Inflammatory macrophage treated with lipopolysaccharide for 1 hour (primary cell): ENCODE measurements around the gene APOC3.
"Not testable (repeated sequence)": the region's sequence is repeated elsewhere in the genome, so short reads cannot be mapped to it uniquely, and the experiment has no call there.

Experiments
- DNase-seq, 2 donors: peaks; one replicate each; pipeline ENCODE4 v3.0.0-alpha.2; 2020 to 2022

APOC3 gene

GRCh38 chr11:116832350-116833290 lies 2.9 kb downstream of the APOC3 start:
- no peak for DNase-seq

- DNase-seq, result no peak
These were observed 3.7 kb downstream of the APOC3 start for GRCh38 chr11:116833491-116833815.

- no peak for DNase-seq
These were observed 4.3 kb downstream of the APOC3 start for GRCh38 chr11:116833816-116834534.

GRCh38 chr11:116834535-116835041 lies 4.9 kb downstream of the APOC3 start:
- not testable (repeated sequence) for DNase-seq

GRCh38 chr11:116835042-116835772 lies 5.5 kb downstream of the APOC3 start:
- DNase-seq, result no peak

GRCh38 chr11:116835791-116836631 lies 6.3 kb downstream of the APOC3 start:
- peak; percentile 40 to 56 for DNase-seq

GRCh38 chr11:116836632-116836991 lies 6.9 kb downstream of the APOC3 start:
- no peak for DNase-seq

GRCh38 chr11:116837231-116838091 lies 7.8 kb downstream of the APOC3 start, which contains the start of gene APOA1:
APOA1 (minus strand) TSS chr11:116837622; CDS start chr11:116837387, 235 bp downstream.
- no peak for DNase-seq

- DNase-seq, result no peak
These were observed 8.8 kb downstream of the APOC3 start for GRCh38 chr11:116838321-116839084.

GRCh38 chr11:116840224-116840745 lies 10.6 kb downstream of the APOC3 start:
- no peak for DNase-seq

- no peak for DNase-seq
These were observed 11.1 kb downstream of the APOC3 start for GRCh38 chr11:116840746-116841296.

GRCh38 chr11:116842117-116842516 lies 12.4 kb downstream of the APOC3 start:
- DNase-seq, result no peak

- no peak for DNase-seq
These were observed 13.2 kb downstream of the APOC3 start for GRCh38 chr11:116842909-116843308.

- DNase-seq, result no peak
These were observed 14.0 kb downstream of the APOC3 start for GRCh38 chr11:116843661-116844060.

GRCh38 chr11:116844722-116845121 lies 15.0 kb downstream of the APOC3 start:
- no peak for DNase-seq

- DNase-seq, result no peak
These were observed 17.9 kb downstream of the APOC3 start for GRCh38 chr11:116847612-116848011.

- DNase-seq, result no peak
These were observed 19.4 kb downstream of the APOC3 start for GRCh38 chr11:116849060-116849459.

GRCh38 chr11:116849486-116849885 lies 19.8 kb downstream of the APOC3 start:
- no peak for DNase-seq

GRCh38 chr11:116851626-116852025 lies 21.9 kb downstream of the APOC3 start:
- peak; percentile 77 to 87 for DNase-seq
